COLO829 (cell line): ENCODE data around the gene ZNF580.

Experiments
- DNase-seq: peaks from one replicate; pipeline ENCODE4 v3.0.0; 2012; ENCODE audit warnings: low spot score

Gene ZNF580

DNA sequence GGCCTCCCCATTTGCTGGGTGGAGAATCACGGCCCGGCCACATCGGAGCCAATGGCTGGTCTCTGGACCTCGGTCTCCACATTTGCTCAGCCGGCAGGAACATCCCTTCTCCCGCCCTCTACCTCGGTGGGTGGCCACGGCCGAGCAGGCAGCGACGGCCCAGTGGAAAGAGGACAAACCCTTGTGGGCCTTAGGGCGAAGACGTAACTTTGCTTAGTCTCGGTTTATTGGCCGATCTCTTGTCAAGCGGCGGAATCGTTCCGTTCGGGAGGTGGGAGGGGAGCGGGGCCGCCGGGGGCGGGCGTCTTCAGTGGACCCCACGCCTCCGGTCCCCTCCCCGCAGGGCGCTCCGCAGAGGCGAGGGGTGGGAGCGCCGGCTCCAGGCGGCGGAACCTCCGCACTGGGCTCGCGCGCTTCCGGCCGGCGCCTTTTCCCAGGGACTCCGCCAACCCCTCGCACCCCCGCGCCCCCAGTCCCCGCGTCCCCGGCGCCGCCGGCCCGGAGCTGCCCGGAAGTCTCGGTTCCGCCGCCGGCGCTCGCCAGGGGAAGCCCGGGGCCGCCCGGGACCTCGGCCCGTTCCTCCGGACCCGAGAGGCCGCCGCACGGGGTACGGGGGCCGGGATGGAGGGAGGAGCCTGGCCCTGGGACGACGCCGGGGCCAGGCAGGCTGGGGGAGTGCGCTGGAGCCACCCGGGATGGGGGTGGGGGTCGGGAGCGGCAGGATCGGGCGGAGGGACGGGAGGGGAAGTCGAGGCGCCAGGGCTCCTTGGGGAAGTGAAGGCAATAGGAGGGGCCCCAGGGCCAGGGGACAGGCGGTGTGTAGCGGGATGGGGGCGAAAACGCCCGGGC, at the start of gene ZNF580:
TSS of gene ZNF580 (plus strand) at position 426 of the 849 bp plus-strand sequence. CDS start 1,507 bp downstream, outside the sequence.
- DNase-seq: no peak

DNA sequence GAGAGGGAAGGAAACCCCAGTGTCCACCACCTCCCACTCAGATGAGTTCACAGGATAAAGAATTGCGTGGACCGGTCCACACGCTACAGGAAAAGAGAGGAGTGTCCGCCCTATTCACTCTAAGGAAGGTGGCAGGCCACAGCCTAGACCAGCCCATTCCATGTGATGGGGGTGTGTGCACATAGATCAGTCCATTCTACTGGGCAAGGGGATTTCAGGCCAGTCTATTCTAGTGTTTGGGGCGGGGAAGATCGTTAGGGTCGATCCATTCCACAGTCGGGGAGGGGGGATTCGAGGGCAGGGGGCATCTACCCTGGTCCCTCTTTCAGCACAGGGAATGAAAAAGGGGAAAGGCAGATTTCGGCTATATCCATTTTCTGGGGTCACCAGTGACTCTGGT, 49.2 kb upstream of the ZNF580 start:
- no peak for DNase-seq

DNA sequence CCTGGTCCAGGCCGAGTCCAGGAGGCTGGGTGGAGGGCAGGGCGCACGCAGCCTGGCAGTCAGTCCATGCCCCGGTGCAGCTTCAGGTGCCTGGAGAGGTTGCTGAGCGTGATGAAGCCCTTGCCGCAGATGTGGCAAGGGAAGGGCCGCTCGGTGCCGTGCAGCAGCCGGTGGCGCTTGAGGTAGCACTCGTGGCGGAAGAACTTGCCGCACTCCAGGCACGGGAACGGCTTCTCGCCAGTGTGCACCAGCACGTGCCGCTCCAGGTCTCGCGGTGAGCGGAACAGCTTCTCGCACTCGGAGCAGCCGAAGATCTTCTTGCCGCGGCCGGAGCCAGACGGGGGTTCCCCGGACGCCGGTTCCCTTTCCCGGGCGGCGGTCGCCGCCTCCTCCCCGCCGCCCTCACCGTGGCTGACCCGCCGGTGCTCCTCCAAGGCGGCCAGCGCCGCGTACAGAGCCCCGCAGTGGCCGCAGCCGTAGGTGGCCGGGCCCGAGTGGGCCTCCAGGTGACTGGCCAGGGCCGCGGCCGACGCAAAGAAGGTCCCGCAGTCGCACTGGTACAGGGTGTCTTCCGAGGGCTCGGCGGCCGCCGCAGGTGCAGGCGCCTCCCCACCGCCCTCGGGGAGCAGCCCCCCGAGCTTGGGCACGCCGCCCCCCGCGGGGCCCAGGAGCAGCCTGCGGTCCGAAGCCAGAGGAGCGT, 48.3 kb upstream of the ZNF580 start:
- no peak for DNase-seq

GRCh38 chr19:55593096-55593772, 47.6 kb upstream of the ZNF580 start:
- no peak for DNase-seq

GRCh38 chr19:55594996-55595545, 45.7 kb upstream of the ZNF580 start:
- DNase-seq: no peak

DNA sequence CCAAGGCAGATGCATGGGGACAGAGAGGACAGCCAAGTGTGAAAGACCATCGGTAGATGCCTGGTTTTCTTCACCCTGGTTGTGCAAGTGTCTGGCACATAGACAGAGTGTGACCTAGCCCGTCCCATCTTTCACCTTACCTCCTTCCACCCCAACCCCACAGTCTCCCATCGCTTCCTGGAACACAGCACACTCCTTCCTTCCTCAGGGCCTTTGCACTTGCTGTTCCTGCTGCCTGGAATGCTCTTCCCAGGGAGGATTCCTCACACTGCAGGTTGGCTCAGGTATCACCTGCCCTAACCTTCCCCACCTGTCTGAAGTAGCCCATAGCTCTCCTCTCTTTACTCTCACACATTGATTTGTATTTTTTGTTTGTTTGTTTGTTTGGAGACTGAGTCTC, 44.5 kb upstream of the ZNF580 start:
- no peak for DNase-seq

GRCh38 chr19:55597501-55597921, 43.3 kb upstream of the ZNF580 start:
- no peak for DNase-seq

- DNase-seq: no peak
These were observed 42.8 kb upstream of the ZNF580 start for GRCh38 chr19:55598034-55598433.

DNA sequence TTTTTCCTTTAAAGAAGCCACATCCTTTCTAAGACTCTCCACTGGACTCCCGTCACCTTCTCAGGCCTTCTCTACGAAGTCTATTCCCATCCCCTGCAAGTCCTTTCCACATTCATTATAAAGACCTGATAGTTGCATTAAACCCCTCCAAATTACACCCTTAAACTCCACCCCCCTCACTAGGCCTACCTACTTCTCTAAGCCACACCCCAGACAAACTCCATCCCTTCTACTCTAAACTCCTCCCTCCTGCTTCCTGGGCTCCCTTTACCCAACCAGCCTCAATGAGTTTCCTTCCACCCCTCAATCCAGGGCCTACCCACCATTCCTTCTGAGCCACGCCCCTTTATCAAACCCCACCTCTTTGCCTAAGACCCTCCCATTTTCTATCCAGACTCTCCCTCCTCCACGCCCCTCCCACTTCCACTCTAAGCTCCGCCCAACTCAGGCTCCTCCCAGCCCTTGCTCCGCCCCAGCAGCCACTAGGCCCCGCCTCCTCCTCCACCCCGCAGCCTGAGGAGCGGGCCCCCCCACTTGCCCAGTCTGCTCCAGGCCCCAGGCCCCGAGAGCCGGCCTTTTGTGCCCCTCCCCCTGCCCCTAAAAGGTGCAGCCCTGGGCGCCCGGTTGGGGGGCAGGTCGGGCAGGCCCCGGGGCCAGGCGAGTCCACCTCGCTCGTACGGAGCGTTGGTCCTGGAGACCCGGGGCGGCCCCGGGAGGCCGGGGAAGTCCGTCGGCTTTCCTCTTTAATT, 41.9 kb upstream of the ZNF580 start:
- DNase-seq: peak; percentile 94

DNA sequence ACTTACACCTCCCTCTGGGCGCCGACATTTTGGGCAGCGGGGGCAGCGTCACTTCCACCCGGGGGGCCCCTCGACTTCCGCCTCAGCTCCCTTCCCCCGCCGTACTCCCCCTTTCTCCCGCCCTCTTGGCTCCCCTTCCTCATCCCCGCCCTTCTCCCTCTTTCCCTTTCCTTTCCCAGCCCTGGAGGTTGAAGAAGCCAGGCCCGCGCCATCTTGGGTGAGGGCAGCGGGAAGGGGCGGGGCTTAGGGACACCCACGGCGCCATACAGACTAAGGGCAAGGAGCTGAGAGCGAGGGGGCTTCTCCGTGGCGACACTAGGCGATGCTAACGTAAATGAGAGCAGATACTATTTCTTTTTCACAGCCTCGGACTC, 41.3 kb upstream of the ZNF580 start, which contains the start of gene FIZ1:
TSS of gene FIZ1 (minus strand) at position 50 of the 374 bp plus-strand sequence. CDS start 1,652 bp downstream, outside the sequence.
- DNase-seq: peak; percentile 86

GRCh38 chr19:55599842-55600661, 40.8 kb upstream of the ZNF580 start, which contains the start of gene ZNF524:
Gene ZNF524 (plus strand): TSS chr19:55600288. CDS start chr19:55602113, 1,825 bp downstream.
- peak; percentile 60 for DNase-seq

DNA sequence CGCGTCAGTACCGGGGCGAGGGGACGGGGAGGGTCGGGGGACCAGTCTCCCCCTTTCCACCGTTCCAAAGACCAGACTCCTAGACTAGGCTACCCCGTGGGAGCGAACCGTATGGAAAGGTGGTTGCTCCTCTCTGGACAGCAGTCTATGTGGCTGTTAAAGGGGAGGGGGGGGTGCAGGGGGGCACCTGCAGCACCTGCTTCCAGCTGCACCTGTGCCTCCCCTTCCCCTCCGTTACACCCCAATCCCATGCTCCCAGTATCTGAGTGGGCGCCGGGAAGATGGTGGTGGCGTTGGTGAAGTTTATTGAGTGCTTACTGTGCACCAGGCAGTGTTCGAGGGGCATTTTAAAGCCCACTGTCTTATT, 40.2 kb upstream of the ZNF580 start:
- no peak for DNase-seq

DNA sequence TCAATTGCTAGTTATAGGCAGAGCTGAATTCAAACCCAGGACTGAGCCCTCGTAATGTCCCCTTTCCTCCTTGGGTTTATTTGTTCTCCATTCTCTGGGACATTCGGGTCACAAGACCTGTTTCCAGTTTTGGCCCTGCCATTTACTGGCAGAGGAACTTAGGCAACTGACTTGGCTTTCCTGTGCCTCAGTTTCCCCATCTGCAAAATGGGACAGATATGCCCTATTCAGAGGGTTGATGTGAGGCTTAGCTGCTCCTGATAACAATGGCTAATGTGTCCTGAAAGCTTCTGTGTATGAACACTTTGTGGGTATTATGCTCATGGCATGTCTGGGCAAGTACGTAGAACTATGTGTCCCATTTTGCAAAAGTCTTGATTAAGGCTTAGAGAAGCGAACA, 39.7 kb upstream of the ZNF580 start:
- no peak for DNase-seq

GRCh38 chr19:55602104-55603001, 38.4 kb upstream of the ZNF580 start:
- DNase-seq: no peak

DNA sequence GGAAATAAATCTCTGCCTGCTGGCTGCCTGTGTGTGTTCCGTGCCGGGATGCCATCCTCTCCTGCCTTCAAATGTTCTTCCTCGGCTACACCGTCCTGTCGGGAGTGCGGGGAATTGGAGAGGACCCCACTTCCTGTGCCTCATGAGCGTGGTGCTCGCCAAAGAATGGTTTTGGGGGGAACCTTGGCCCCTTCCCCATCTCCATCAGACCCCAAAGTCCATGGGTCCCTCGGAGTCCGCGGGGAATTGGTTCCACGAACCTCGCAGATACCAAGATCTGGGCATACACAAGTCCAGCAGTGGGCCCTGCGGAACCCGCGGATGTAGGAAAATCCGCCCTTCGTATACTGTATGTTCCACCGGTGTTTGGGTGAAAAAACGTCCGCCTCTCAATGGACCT, 37.7 kb upstream of the ZNF580 start:
- DNase-seq: no peak

GRCh38 chr19:55603581-55604292, 37.1 kb upstream of the ZNF580 start:
- no peak for DNase-seq

- peak; percentile 94 for DNase-seq
These were observed 35.6 kb upstream of the ZNF580 start for GRCh38 chr19:55605207-55605636.

DNA sequence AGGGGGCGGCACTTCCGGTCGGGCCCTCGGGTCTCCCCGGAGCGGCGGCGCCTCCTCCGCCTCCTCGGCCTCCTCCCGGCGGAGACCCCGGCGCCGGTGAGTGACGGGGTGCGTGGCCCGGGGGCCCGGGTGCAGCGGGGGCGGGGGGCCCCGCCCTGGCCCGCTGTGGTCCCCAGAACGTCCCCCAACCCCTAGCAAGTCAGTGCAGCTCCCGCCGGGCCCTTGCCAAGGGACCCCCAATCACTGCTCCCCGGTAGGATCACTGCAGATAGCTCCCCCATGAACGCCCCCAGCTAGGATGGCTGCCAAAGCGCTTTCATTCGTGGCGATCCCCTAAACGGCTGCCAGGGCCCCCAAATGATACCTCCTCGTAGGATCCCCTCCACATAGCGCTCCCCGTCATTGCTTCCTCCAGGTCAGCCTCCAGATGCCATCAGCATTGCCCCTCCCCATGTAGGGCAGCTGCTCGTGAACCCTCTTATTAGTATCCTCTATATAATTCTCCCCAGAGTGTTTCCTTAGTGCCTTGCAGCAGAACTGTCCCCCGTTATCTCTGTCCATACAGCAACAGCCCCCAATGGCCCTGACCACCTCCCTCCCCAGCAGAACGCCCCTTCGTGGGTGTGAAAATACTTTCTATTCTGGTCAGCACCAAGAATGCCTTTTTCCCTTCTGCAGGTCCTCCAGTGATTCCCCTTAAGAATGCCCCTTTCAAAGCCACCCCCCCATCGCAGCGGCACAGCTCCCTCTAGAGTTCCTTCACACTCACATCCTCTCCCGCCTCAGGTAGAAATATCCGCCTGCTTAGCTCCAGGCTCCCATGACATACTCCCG, 34.9 kb upstream of the ZNF580 start, which contains the start of gene ZNF865:
TSS of gene ZNF865 (plus strand) at position 11 of the 834 bp plus-strand sequence. CDS start 7,972 bp downstream, outside the sequence.
- DNase-seq: peak; percentile 69
